HepG2 (cell line): Measurements from ENCODE around the gene DNPH1. TPM values are rescaled to one million over a fixed set of nuclear protein-coding genes. Genes with fewer than 3 reads are reported as not detected.
A peak's percentile ranks its signal among the peaks of the same experiment; 100 is the strongest.

Experiments
- BRCA1 ChIP-seq: sonication (generic); formaldehyde crosslinking; IDR thresholded peaks from 2 replicates; pipeline ENCODE4 v1.4.0; 2020; ENCODE audit warnings: missing genetic modification reagents
- CENPT ChIP-seq: sonication (generic); formaldehyde crosslinking; IDR thresholded peaks from 2 replicates; pipeline ENCODE4 v1.8.0; 2022; ENCODE audit warnings: low read depth, mild to moderate bottlenecking, moderate library complexity, missing genetic modification reagents
- EEA1 ChIP-seq: sonication (generic); formaldehyde crosslinking; IDR thresholded peaks from 2 replicates; pipeline ENCODE4 v1.5.1; 2020; ENCODE audit warnings: mild to moderate bottlenecking, missing genetic modification reagents, borderline replicate concordance
- ELF1 ChIP-seq: sonication (generic); formaldehyde crosslinking; IDR thresholded peaks from 2 replicates; pipeline ENCODE4 v1.4.0; 2020; ENCODE audit warnings: missing genetic modification reagents
- ESRRA ChIP-seq: sonication (generic); formaldehyde crosslinking; IDR thresholded peaks from 2 replicates; pipeline ENCODE4 v1.5.1; 2020; ENCODE audit warnings: mild to moderate bottlenecking, low read depth, missing genetic modification reagents
- GFI1 ChIP-seq: sonication (generic); formaldehyde crosslinking; IDR thresholded peaks from 2 replicates; pipeline ENCODE4 v1.5.0; 2020; ENCODE audit warnings: missing genetic modification reagents, mild to moderate bottlenecking, borderline replicate concordance
- ISL2 ChIP-seq: sonication (generic); formaldehyde crosslinking; IDR thresholded peaks from 2 replicates; pipeline ENCODE4 v1.5.0; 2020; ENCODE audit warnings: missing genetic modification reagents
- KLF11 ChIP-seq: IDR thresholded peaks from 2 replicates; pipeline ENCODE4 v1.6.1; 2016; ENCODE audit warnings: missing compliant biosample characterization
- MED1 ChIP-seq: sonication (generic); formaldehyde crosslinking; IDR thresholded peaks from 2 replicates; pipeline ENCODE4 v1.4.0; 2020; ENCODE audit warnings: missing genetic modification reagents
- NBN ChIP-seq: fragments of 450-650 bp; conservative IDR thresholded peaks from 2 replicates; pipeline ENCODE4 v1.6.1; 2017
- NCOA1 ChIP-seq: sonication (generic); formaldehyde crosslinking; IDR thresholded peaks from 2 replicates; pipeline ENCODE4 v1.9.0; 2021; ENCODE audit warnings: missing genetic modification reagents
- NFIB ChIP-seq: sonication (generic); formaldehyde crosslinking; IDR thresholded peaks from 2 replicates; pipeline ENCODE4 v1.9.0; 2021; ENCODE audit warnings: missing genetic modification reagents, mild to moderate bottlenecking, borderline replicate concordance
- PRMT3 ChIP-seq: sonication (generic); formaldehyde crosslinking; IDR thresholded peaks from 2 replicates; pipeline ENCODE4 v1.8.1; 2022; ENCODE audit warnings: low read depth, mild to moderate bottlenecking, moderate library complexity, missing genetic modification reagents, borderline replicate concordance
- SMAD3 ChIP-seq: sonication (generic); formaldehyde crosslinking; IDR thresholded peaks from 2 replicates; pipeline ENCODE4 v1.4.0; 2020; ENCODE audit warnings: missing genetic modification reagents
- SP1 ChIP-seq, 2 experiments: fragments of 450-650 bp in 1 of 2; sonication (generic) in 1 of 2; formaldehyde crosslinking in 1 of 2; IDR thresholded peaks; 2 replicates each; pipeline versions ENCODE4 v1.4.0 to v1.6.1; 2016 to 2020; ENCODE audit warnings: missing genetic modification reagents in 1 of 2
- YY1 ChIP-seq: IDR thresholded peaks from 2 replicates; pipeline ENCODE4 v1.6.1; 2011; ENCODE audit warnings: low read length, low read depth, moderate library complexity, mild to moderate bottlenecking; ENCODE audit not compliant: insufficient read depth, insufficient replicate concordance
- ZBTB20 ChIP-seq: sonication (generic); formaldehyde crosslinking; IDR thresholded peaks from 2 replicates; pipeline ENCODE4 v1.8.1; 2023; ENCODE audit warnings: missing genetic modification reagents, low read depth, mild to moderate bottlenecking, borderline replicate concordance
- ZNF143 ChIP-seq: sonication (generic); formaldehyde crosslinking; IDR thresholded peaks from 2 replicates; pipeline ENCODE4 v1.4.0; 2020; ENCODE audit warnings: missing genetic modification reagents
- ZNF205 ChIP-seq: IDR thresholded peaks from 2 replicates; pipeline ENCODE4 v1.6.1; 2018; ENCODE audit warnings: missing biosample characterization, missing genetic modification reagents
- ZNF282 ChIP-seq: fragments of 450-650 bp; IDR thresholded peaks from 2 replicates; pipeline ENCODE4 v1.6.1; 2018; ENCODE audit not compliant: partially characterized antibody
- ZNF432 ChIP-seq: sonication (generic); formaldehyde crosslinking; IDR thresholded peaks from 2 replicates; pipeline ENCODE4 v1.5.0; 2020; ENCODE audit warnings: missing genetic modification reagents, mild to moderate bottlenecking, borderline replicate concordance
- ZNF598 ChIP-seq: sonication (generic); formaldehyde crosslinking; IDR thresholded peaks from 2 replicates; pipeline ENCODE4 v1.5.1; 2020; ENCODE audit warnings: mild to moderate bottlenecking, missing genetic modification reagents, borderline replicate concordance
- ZNF615 ChIP-seq: sonication (generic); formaldehyde crosslinking; IDR thresholded peaks from 2 replicates; pipeline ENCODE4 v1.5.0; 2020; ENCODE audit warnings: mild to moderate bottlenecking, missing genetic modification reagents, borderline replicate concordance
- polyA plus RNA-seq, 8 experiments: library from polyadenylated mRNA; depleted of rRNA in 3 of 8; stranded (reverse) in 7 of 8; unstranded in 1 of 8; fragments of >200 nt; fragmentation: Illumina TruSeq in 4 of 8; extraction: Trizol in 4 of 8; gene quantifications; 2 replicates each; pipeline versions ENCODE4 v1.2.1 to v1.2.3, GENCODE V29; 2011 to 2016; ENCODE audit warnings: low read depth in 4 of 8, missing spikeins in 1 of 8, mixed read lengths in 1 of 8; ENCODE audit not compliant: insufficient read depth in 1 of 8
- total RNA-seq, 5 experiments: library from RNA; depleted of rRNA; stranded (reverse); fragments of >200 nt; fragmentation: Illumina TruSeq; extraction: Trizol; gene quantifications; 2 replicates each; pipeline ENCODE4 v1.2.3, GENCODE V29; 2016; ENCODE audit warnings: low read depth in 1 of 5
- TF ChIP-seq, protein P1 (sequence below): IDR thresholded peaks from 2 replicates; pipeline ENCODE4 v1.6.1; 2016; ENCODE audit warnings: missing genetic modification reagents, missing compliant biosample characterization
- TF ChIP-seq, protein P2 (sequence below): sonication (generic); formaldehyde crosslinking; IDR thresholded peaks from 2 replicates; pipeline ENCODE4 v1.5.0; 2020; ENCODE audit warnings: mild to moderate bottlenecking, missing genetic modification reagents
- TF ChIP-seq, protein P3 (sequence below): IDR thresholded peaks from 2 replicates; pipeline ENCODE4 v1.6.1; 2016; ENCODE audit warnings: low read depth

DNPH1 gene
- total and polyA plus RNA-seq, 2 of the 13 experiments (the other 11 are each of a cell fraction or from before 2014, with no cell fraction given), result 56.5 to 75.1 TPM

DNA sequence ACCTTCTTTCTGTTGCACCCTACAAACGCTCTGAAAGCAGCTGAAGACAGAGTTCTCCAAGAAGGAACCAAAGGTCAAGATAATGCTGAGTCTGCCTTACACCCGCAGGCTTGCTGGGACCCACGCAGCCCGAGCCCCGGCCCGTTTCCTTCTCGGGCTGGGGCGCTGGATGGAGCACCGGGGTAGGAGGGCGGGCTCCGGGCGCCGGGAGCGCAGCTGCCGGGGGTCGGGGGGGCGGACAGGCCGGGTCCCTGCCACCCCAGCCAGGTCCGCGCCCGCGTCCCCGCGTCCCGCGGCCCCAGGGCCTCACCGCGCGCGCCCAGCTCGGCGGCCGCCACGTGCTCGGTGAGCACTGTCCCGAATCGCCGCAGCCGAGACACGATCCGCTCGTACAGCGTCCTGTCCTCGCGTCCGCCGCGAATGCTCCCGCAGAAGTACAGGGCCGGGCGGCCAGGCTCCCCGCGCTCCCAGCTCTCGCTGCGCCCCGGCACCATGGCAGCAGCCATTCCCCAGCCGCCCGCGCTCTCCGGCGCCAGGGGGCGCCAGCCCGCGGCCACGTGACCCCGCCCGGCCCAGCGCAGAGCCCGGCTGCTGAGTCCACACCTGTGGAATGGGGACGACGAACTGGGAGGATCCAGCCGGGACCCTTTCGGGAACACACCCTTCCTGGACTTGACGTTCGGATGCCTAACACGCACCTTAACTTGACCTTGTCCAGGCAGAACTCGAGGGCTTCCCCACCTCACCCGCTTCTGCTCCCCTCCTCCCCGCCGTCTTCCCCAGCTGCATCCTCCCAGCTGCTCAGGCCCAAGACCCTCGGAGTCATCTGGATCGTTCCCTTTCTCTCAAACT lies at the start of gene DNPH1 (continued):
- no peak for TF ChIP-seq ZNF598 (CRISPR knock-in tag)
- TF ChIP-seq SMAD3 (CRISPR knock-in tag), result no peak
- no peak for TF ChIP-seq NFIB (CRISPR knock-in tag)
- TF ChIP-seq PRMT3 (CRISPR knock-in tag), result peak; percentile 76; the same call in 1 of the 2 replicates
- TF ChIP-seq ELF1 (CRISPR knock-in tag), result no peak
- no peak for TF ChIP-seq NCOA1
- no peak for TF ChIP-seq ZNF282
- TF ChIP-seq CENPT (CRISPR knock-in tag), result peak; percentile 94
- peak; percentile 76 for TF ChIP-seq ZNF205 (CRISPR knock-in tag)
- TF ChIP-seq ZNF432 (CRISPR knock-in tag), result no peak
- no peak for TF ChIP-seq KLF11
- TF ChIP-seq, protein P1, sequence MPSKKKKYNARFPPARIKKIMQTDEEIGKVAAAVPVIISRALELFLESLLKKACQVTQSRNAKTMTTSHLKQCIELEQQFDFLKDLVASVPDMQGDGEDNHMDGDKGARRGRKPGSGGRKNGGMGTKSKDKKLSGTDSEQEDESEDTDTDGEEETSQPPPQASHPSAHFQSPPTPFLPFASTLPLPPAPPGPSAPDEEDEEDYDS, result peak; percentile 51; the same call in 1 of the 2 replicates
- TF ChIP-seq SP1 (IDR thresholded peaks at IDR 0.05), result no peak
- peak; percentile 74 for TF ChIP-seq SP1 (CRISPR knock-in tag; IDR thresholded peaks at IDR 0.05)
- peak; percentile 94 for TF ChIP-seq YY1
- peak; percentile 68 for TF ChIP-seq ZNF143 (CRISPR knock-in tag)
- TF ChIP-seq ESRRA (CRISPR knock-in tag), result peak; percentile 75; the same call in 1 of the 2 replicates
- TF ChIP-seq, protein P2, sequence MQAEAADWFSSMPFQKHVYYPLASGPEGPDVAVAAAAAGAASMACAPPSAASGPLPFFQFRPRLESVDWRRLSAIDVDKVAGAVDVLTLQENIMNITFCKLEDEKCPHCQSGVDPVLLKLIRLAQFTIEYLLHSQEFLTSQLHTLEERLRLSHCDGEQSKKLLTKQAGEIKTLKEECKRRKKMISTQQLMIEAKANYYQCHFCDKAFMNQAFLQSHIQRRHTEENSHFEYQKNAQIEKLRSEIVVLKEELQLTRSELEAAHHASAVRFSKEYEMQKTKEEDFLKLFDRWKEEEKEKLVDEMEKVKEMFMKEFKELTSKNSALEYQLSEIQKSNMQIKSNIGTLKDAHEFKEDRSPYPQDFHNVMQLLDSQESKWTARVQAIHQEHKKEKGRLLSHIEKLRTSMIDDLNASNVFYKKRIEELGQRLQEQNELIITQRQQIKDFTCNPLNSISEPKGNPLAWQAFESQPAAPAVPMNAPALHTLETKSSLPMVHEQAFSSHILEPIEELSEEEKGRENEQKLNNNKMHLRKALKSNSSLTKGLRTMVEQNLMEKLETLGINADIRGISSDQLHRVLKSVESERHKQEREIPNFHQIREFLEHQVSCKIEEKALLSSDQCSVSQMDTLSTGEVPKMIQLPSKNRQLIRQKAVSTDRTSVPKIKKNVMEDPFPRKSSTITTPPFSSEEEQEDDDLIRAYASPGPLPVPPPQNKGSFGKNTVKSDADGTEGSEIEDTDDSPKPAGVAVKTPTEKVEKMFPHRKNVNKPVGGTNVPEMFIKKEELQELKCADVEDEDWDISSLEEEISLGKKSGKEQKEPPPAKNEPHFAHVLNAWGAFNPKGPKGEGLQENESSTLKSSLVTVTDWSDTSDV, result peak; percentile 86
- peak; percentile 82; the same call in 1 of the 2 replicates for TF ChIP-seq BRCA1
- peak; percentile 77; the same call in 1 of the 2 replicates for TF ChIP-seq GFI1 (CRISPR knock-in tag)
- no peak for TF ChIP-seq ZNF615
- TF ChIP-seq MED1, result peak; percentile 84
- peak; percentile 60 for TF ChIP-seq ISL2
- no peak for TF ChIP-seq NBN
- peak; percentile 80 for TF ChIP-seq EEA1 (CRISPR knock-in tag)
- TF ChIP-seq, protein P3, sequence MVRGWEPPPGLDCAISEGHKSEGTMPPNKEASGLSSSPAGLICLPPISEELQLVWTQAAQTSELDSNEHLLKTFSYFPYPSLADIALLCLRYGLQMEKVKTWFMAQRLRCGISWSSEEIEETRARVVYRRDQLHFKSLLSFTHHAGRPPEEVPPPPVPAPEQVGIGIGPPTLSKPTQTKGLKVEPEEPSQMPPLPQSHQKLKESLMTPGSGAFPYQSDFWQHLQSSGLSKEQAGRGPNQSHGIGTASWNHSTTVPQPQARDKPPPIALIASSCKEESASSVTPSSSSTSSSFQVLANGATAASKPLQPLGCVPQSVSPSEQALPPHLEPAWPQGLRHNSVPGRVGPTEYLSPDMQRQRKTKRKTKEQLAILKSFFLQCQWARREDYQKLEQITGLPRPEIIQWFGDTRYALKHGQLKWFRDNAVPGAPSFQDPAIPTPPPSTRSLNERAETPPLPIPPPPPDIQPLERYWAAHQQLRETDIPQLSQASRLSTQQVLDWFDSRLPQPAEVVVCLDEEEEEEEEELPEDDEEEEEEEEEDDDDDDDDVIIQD (CRISPR knock-in tag), result no peak
- TF ChIP-seq ZBTB20 (CRISPR knock-in tag), result no peak; the same call in none of the 2 replicates
